ENCODE results near the gene SURF1. TPM values are rescaled to one million over a fixed set of nuclear protein-coding genes. Genes with fewer than 3 reads are reported as not detected.

The SURF1 gene
- total RNA-seq, 4 donors from 2014 or later = 46.0 to 53.4 (median 49.8) TPM

GRCh38 chr9:133375116-133375723 lies 18.9 kb upstream of the SURF1 start:
- no peaks in the 10 kb centered on the region for H3K27me3 ChIP-seq
- TF ChIP-seq CTCF (IDR thresholded peaks at IDR 0.05) (no peak), POLR2A (IDR thresholded peaks at IDR 0.05) (no peak), EP300 (IDR thresholded peaks at IDR 0.05) (no peak), POLR2AphosphoS5 (IDR thresholded peaks at IDR 0.05) (no peak)
- peak overlapping the region; percentile 87 to 100 for H3K4me3 ChIP-seq
- H3K36me3 ChIP-seq = peaks cover 0 to 23% of the 10 kb centered on the region in 2 donors
- 0 to 4% methylated on average over 3 to 6 of the region's 39 CpGs for WGBS, 2 donors (ENCODE audit: low coverage in 1 of 2)
- H3K27ac ChIP-seq = peak overlapping the region; percentile 90 to 97 (median 94)
- ATAC-seq = no peak
- no peaks in the 10 kb centered on the region for H3K9me3 ChIP-seq
- H3K4me1 ChIP-seq = peaks cover 0 to 59% (median 41%) of the 10 kb centered on the region in 3 donors

DNA sequence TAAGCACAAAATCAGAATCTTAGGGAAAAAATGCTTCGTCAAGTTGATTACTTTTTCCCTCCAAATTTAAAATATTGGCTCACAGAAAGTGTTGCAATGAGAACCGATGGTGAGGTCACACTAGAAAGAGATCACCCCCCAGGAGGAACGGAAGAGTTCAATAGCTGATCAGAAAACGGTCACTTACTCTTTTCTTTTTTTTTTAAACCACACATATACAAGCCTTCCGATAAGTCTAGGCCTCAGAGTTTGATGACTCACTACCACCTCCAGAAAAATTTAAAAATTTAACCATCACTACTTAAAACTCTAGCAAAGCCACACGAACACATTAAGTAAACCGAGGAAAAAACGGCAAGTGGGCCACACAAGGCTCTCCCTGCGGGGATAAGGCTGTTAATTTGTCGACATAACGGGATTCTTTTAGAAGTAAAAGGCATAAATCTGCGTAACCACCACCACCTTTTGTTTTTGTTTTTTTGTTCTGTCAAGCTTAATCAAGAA lies 18.4 kb upstream of the SURF1 start:
- Histone ChIP-seq H3K27me3 (no peaks in the 10 kb centered on the region), H3K9me3 (no peaks in the 10 kb centered on the region), H3K4me3 (peak overlapping the region; percentile 87 to 100), H3K27ac (peak overlapping the region in 3 of 4 donors; percentile 92 to 97 (median 95)), H3K4me1 (peaks cover 0 to 64% (median 42%) of the 10 kb centered on the region in 3 donors), H3K36me3 (peaks cover 0 to 28% of the 10 kb centered on the region in 2 donors)
- TF ChIP-seq POLR2AphosphoS5 (IDR thresholded peaks at IDR 0.05) (no peak), CTCF (IDR thresholded peaks at IDR 0.05) (no peak), POLR2A (IDR thresholded peaks at IDR 0.05) (no peak)
- ATAC-seq = no peak
- 10 to 16% methylated on average over 12 of the region's 12 CpGs for WGBS, 2 donors (ENCODE audit: low coverage in 1 of 2)

GRCh38 chr9:133372144-133372543 lies 15.9 kb upstream of the SURF1 start:
- no peak for ATAC-seq
- Histone ChIP-seq H3K36me3 (peaks cover 0 to 38% of the 10 kb centered on the region in 2 donors), H3K4me1 (peaks cover 0 to 89% (median 55%) of the 10 kb centered on the region in 3 donors), H3K27ac (no peak overlapping the region), H3K27me3 (no peaks in the 10 kb centered on the region), H3K4me3 (no peak overlapping the region), H3K9me3 (no peaks in the 10 kb centered on the region)
- no peak for TF ChIP-seq EP300 (IDR thresholded peaks at IDR 0.05)
- TF ChIP-seq CTCF (IDR thresholded peaks at IDR 0.05) = no peak
- no peak for TF ChIP-seq POLR2AphosphoS5 (IDR thresholded peaks at IDR 0.05)
- TF ChIP-seq POLR2A (IDR thresholded peaks at IDR 0.05) = no peak
- WGBS, 2 donors (ENCODE audit: low coverage in 1 of 2) = 14 to 79% methylated on average over 1 to 3 of the region's 7 CpGs

DNA sequence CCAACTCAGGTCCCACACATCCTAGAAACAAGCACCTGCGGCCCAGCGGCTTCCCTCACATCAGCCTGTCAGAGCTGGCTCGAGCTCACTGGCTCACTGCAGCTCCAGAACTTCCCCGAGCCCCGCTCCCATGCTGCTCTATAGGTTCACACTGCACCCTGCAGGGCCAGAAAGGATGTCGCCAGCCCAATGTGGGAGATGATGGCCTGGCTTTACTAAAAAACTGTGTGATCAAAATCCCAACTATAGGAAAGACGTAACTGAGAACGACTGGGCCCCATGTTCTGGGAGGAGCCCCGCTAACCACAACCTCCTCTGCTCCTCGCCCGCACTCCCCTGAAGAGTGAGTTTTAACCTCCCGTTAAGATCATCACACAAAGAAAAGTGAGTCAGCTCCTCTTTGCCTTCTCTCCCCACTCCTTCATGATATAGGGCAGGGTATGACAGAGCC lies 15.0 kb upstream of the SURF1 start:
- 56 to 61% methylated on average over 9 to 10 of the region's 12 CpGs for WGBS, 2 donors (ENCODE audit: low coverage in 1 of 2)
- TF ChIP-seq POLR2A (IDR thresholded peaks at IDR 0.05) = no peak
- TF ChIP-seq CTCF (IDR thresholded peaks at IDR 0.05) = no peak
- Histone ChIP-seq H3K36me3 (peaks cover 0 to 46% of the 10 kb centered on the region in 2 donors), H3K4me3 (no peak overlapping the region), H3K27me3 (no peaks in the 10 kb centered on the region), H3K9me3 (no peaks in the 10 kb centered on the region), H3K4me1 (peaks cover 0 to 86% (median 49%) of the 10 kb centered on the region in 3 donors), H3K27ac (no peak overlapping the region)
- ATAC-seq = no peak

- Histone ChIP-seq H3K27me3 (no peaks in the 10 kb centered on the region), H3K36me3 (peaks cover 0 to 52% of the 10 kb centered on the region in 2 donors), H3K4me1 (peaks cover 0 to 84% (median 49%) of the 10 kb centered on the region in 3 donors), H3K9me3 (no peaks in the 10 kb centered on the region), H3K27ac (no peak overlapping the region), H3K4me3 (no peak overlapping the region)
- 80% methylated on average over 1 of the region's 9 CpGs; no CpG with 5 or more reads in 1 of the 2 donors for WGBS, 2 donors (ENCODE audit: low coverage in 1 of 2)
- ATAC-seq = no peak
- no peak for TF ChIP-seq POLR2A (IDR thresholded peaks at IDR 0.05)
- no peak for TF ChIP-seq POLR2AphosphoS5 (IDR thresholded peaks at IDR 0.05)
- no peak for TF ChIP-seq CTCF (IDR thresholded peaks at IDR 0.05)
- TF ChIP-seq EP300 (IDR thresholded peaks at IDR 0.05) = no peak
These were observed 14.4 kb upstream of the SURF1 start for GRCh38 chr9:133370685-133371084.

All from gastroesophageal sphincter (tissue), 4 donors.